Coronary artery (tissue), 2 donors: ENCODE results near the gene KRTAP5-1.

Source experiments
- DNase-seq: peaks from one replicate; pipeline ENCODE4 v3.0.0-alpha.2; 2017; ENCODE audit warnings: low spot score
- H3K27ac ChIP-seq, 2 donors: fragments of 200-600 bp; sonication (generic); one replicate each; pipeline ENCODE4 v1.5.1; 2016 to 2019
- H3K4me3 ChIP-seq: fragments of 200-600 bp; sonication (generic); 2 replicates; pipeline ENCODE4 v1.5.1; 2016; ENCODE audit warnings: mild to moderate bottlenecking, moderate library complexity
- CTCF ChIP-seq: fragments of 200-600 bp; sonication (generic); IDR thresholded peaks from one replicate; pipeline ENCODE4 v1.5.1; 2019; ENCODE audit warnings: antibody characterized with exemption

KRTAP5-1 gene

GRCh38 chr11:1569251-1569780, 15.8 kb downstream of the KRTAP5-1 start:
- no peak for TF ChIP-seq CTCF
- Histone ChIP-seq H3K4me3 (no peak overlapping the region), H3K27ac (peak overlapping the region in 1 of 2 donors; percentile 93)
- DNase-seq: no peak

- Histone ChIP-seq H3K27ac (peak overlapping the region in 1 of 2 donors; percentile 93), H3K4me3 (no peak overlapping the region)
- TF ChIP-seq CTCF: no peak
- DNase-seq: no peak
Measured at GRCh38 chr11:1568441-1568911, 16.6 kb downstream of the KRTAP5-1 start.

- Histone ChIP-seq H3K27ac (no peak overlapping the region), H3K4me3 (no peak overlapping the region)
- TF ChIP-seq CTCF: no peak
- no peak for DNase-seq
Measured at GRCh38 chr11:1567721-1568100, 17.4 kb downstream of the KRTAP5-1 start.

- no peak for DNase-seq
- H3K27ac ChIP-seq: no peak overlapping the region
- no peak overlapping the region for H3K4me3 ChIP-seq
- no peak for TF ChIP-seq CTCF
Measured at GRCh38 chr11:1567052-1567720, 17.9 kb downstream of the KRTAP5-1 start.

- H3K27ac ChIP-seq: no peak overlapping the region
- TF ChIP-seq CTCF: no peak
- no peak for DNase-seq
- no peak overlapping the region for H3K4me3 ChIP-seq
Measured at GRCh38 chr11:1566381-1567051, 18.6 kb downstream of the KRTAP5-1 start.

GRCh38 chr11:1565904-1566247, 19.2 kb downstream of the KRTAP5-1 start:
- no peak for DNase-seq
- peak overlapping the region in 1 of 2 donors; percentile 1 for H3K27ac ChIP-seq
- TF ChIP-seq CTCF: no peak
- H3K4me3 ChIP-seq: no peak overlapping the region
